ENCODE data around the gene GTSE1.

The GTSE1 gene

GRCh38 chr22:46296257-46297150, at the start of gene GTSE1:
Gene GTSE1, plus strand, starts transcription at chr22:46296870. Its CDS starts 531 bp downstream, at chr22:46297401.
- Histone ChIP-seq H4K20me1 (peaks cover 0 to 30% (median 5%) of the 10 kb centered on the region in 11 experiments; a peak in 8 of 22 replicates), H3K36me3 (peaks cover 8 to 42% (median 33%) of the 10 kb centered on the region in 11 experiments; a peak in 21 of 22 replicates), H3K4me2 (peak within 1 kb of the TSS; percentile 83 to 99 (median 97)), H3K9ac (peak within 1 kb of the TSS; percentile 80 to 93 (median 89)), H3K4me1 (peaks cover 59 to 83% (median 68%) of the 10 kb centered on the region in 10 experiments), H3K27me3 (no peaks in the 10 kb centered on the region), H3K27ac (peak within 1 kb of the TSS; percentile 83 to 94 (median 91)), H3K9me3 (replicated peaks in 1 of 11) (peaks cover 0 to 8% (median 6%) of the 10 kb centered on the region in 11 experiments; a peak in 9 of 22 replicates), H3K4me3 (peak within 1 kb of the TSS; percentile 69 to 91 (median 85))
- no peak for TF ChIP-seq Cebpa-rat (IDR thresholded peaks at IDR 0.05)

GRCh38 chr22:46247443-46247975, 49.2 kb upstream of the GTSE1 start:
- 0 out of 22 replicates have a peak overlapping the region, but pooled peaks of 2 of the 11 experiments have one; percentile 4 to 93 for H3K27ac ChIP-seq
- H3K4me3 ChIP-seq: no peak overlapping the region
- no peak for TF ChIP-seq Cebpa-rat (IDR thresholded peaks at IDR 0.05)
- peaks cover 0 to 22% (median 15%) of the 10 kb centered on the region in 11 experiments; a peak in 13 of 22 replicates for H3K36me3 ChIP-seq
- H3K9ac ChIP-seq: peak overlapping the region in 1 of 11 experiments; percentile 88; a peak in 1 of 22 replicates
- peaks cover 0 to 10% (median 0%) of the 10 kb centered on the region in 11 experiments; a peak in 1 of 22 replicates for H4K20me1 ChIP-seq
- no peaks in the 10 kb centered on the region for H3K27me3 ChIP-seq
- peaks cover 0 to 8% (median 0%) of the 10 kb centered on the region in 11 experiments; a peak in 8 of 22 replicates for H3K9me3 ChIP-seq (replicated peaks in 1 of 11)
- H3K4me1 ChIP-seq: peaks cover 33 to 84% (median 70%) of the 10 kb centered on the region in 10 experiments
- peak overlapping the region in 10 of 11 experiments; percentile 82 to 98 (median 94); a peak in 17 of 22 replicates for H3K4me2 ChIP-seq

GRCh38 chr22:46250035-46250782, 46.5 kb upstream of the GTSE1 start, which contains the start of gene CDPF1:
Gene CDPF1, minus strand, starts transcription at chr22:46250293. Its CDS starts 2,009 bp downstream, at chr22:46248284.
- Histone ChIP-seq H3K4me3 (peak within 1 kb of the TSS; percentile 66 to 80 (median 72)), H3K4me2 (peak within 1 kb of the TSS; percentile 84 to 99 (median 94)), H4K20me1 (peaks cover 0 to 3% (median 0%) of the 10 kb centered on the region in 11 experiments; a peak in 1 of 22 replicates), H3K9ac (peak within 1 kb of the TSS; percentile 81 to 94 (median 88)), H3K36me3 (peaks cover 0 to 9% (median 0%) of the 10 kb centered on the region in 11 experiments; a peak in 5 of 22 replicates), H3K9me3 (replicated peaks in 1 of 11) (peaks cover 0 to 13% (median 0%) of the 10 kb centered on the region in 11 experiments; a peak in 10 of 22 replicates), H3K4me1 (peaks cover 27 to 66% (median 56%) of the 10 kb centered on the region in 10 experiments), H3K27ac (peak within 1 kb of the TSS; percentile 72 to 93 (median 90)), H3K27me3 (no peaks in the 10 kb centered on the region)
- no peak for TF ChIP-seq Cebpa-rat (IDR thresholded peaks at IDR 0.05)

- Histone ChIP-seq H3K27ac (peak overlapping the region; percentile 72 to 93 (median 90)), H3K4me2 (peak overlapping the region; percentile 84 to 99 (median 94)), H4K20me1 (no peaks in the 10 kb centered on the region), H3K4me3 (peak overlapping the region; percentile 66 to 80 (median 72)), H3K9ac (peak overlapping the region; percentile 81 to 94 (median 88)), H3K4me1 (peaks cover 27 to 61% (median 51%) of the 10 kb centered on the region in 10 experiments), H3K9me3 (replicated peaks in 1 of 11) (peaks cover 0 to 14% (median 0%) of the 10 kb centered on the region in 11 experiments; a peak in 10 of 22 replicates), H3K36me3 (peaks cover 0 to 7% (median 0%) of the 10 kb centered on the region in 11 experiments; a peak in 1 of 22 replicates), H3K27me3 (no peaks in the 10 kb centered on the region)
- TF ChIP-seq Cebpa-rat (IDR thresholded peaks at IDR 0.05): no peak
Observed at GRCh38 chr22:46250783-46251125, 45.9 kb upstream of the GTSE1 start.

GRCh38 chr22:46251266-46251665, 45.4 kb upstream of the GTSE1 start:
- H3K36me3 ChIP-seq: peaks cover 0 to 7% (median 0%) of the 10 kb centered on the region in 11 experiments; a peak in 1 of 22 replicates
- H3K27me3 ChIP-seq: no peaks in the 10 kb centered on the region
- peak overlapping the region in 9 of 10 experiments; percentile 68 to 80 (median 73); a peak in 13 of 20 replicates for H3K4me3 ChIP-seq
- peak overlapping the region in 3 of 11 experiments; percentile 90 to 93 (median 91); a peak in 6 of 22 replicates for H3K27ac ChIP-seq
- peak overlapping the region in 9 of 11 experiments; percentile 81 to 94 (median 86); a peak in 13 of 22 replicates for H3K9ac ChIP-seq
- H3K9me3 ChIP-seq (replicated peaks in 1 of 11): peaks cover 0 to 19% (median 0%) of the 10 kb centered on the region in 11 experiments; a peak in 11 of 22 replicates
- H4K20me1 ChIP-seq: no peaks in the 10 kb centered on the region
- H3K4me2 ChIP-seq: peak overlapping the region; percentile 84 to 99 (median 94)
- peaks cover 27 to 56% (median 47%) of the 10 kb centered on the region in 10 experiments for H3K4me1 ChIP-seq
- no peak for TF ChIP-seq Cebpa-rat (IDR thresholded peaks at IDR 0.05)

GRCh38 chr22:46251816-46252380, 44.8 kb upstream of the GTSE1 start:
- Histone ChIP-seq H3K27me3 (no peaks in the 10 kb centered on the region), H3K27ac (no peak overlapping the region), H3K4me2 (peak overlapping the region in 5 of 11 experiments; percentile 84 to 99 (median 96); a peak in 6 of 22 replicates), H3K4me3 (no peak overlapping the region), H4K20me1 (no peaks in the 10 kb centered on the region), H3K9ac (no peak overlapping the region), H3K9me3 (replicated peaks in 1 of 11) (peaks cover 0 to 25% (median 5%) of the 10 kb centered on the region in 11 experiments; a peak in 13 of 22 replicates), H3K4me1 (peaks cover 27 to 50% (median 43%) of the 10 kb centered on the region in 10 experiments), H3K36me3 (0 out of 22 replicates have a peak, but pooled peaks cover 0 to 1% (median 0%) of the 10 kb centered on the region in 11 experiments)
- no peak for TF ChIP-seq Cebpa-rat (IDR thresholded peaks at IDR 0.05)

- peaks cover 7 to 22% (median 12%) of the 10 kb centered on the region in 10 experiments; a peak in 19 of 20 replicates for H3K4me1 ChIP-seq
- H3K27ac ChIP-seq: no peak overlapping the region
- H3K4me2 ChIP-seq: no peak overlapping the region
- H3K9ac ChIP-seq: no peak overlapping the region
- no peaks in the 10 kb centered on the region for H3K36me3 ChIP-seq
- TF ChIP-seq Cebpa-rat (IDR thresholded peaks at IDR 0.05): no peak
- no peaks in the 10 kb centered on the region for H4K20me1 ChIP-seq
- H3K4me3 ChIP-seq: no peak overlapping the region
- peaks cover 29 to 59% (median 44%) of the 10 kb centered on the region in 11 experiments for H3K9me3 ChIP-seq (replicated peaks in 1 of 11)
- no peaks in the 10 kb centered on the region for H3K27me3 ChIP-seq
Observed at GRCh38 chr22:46256358-46256958, 40.2 kb upstream of the GTSE1 start.

Measured in BLaER1 treated with 17β-estradiol and CSF1 and Interleukin-3, amounts not matched to agents 10 nM and 100 nM (cell line).